Testis (tissue), 2 donors: ENCODE measurements around the gene MZB1.

Experiments
- POLR2A ChIP-seq: fragments of 450-650 bp; IDR thresholded peaks from one replicate; pipeline ENCODE4 v1.6.1; 2017; ENCODE audit warnings: antibody characterized with exemption, mild to moderate bottlenecking, moderate library complexity
- TF ChIP-seq, protein P1 (sequence below), 3 experiments: fragments of 450-650 bp in 2 of 3; fragments of 200-600 bp in 1 of 3; sonication (generic) in 1 of 3; IDR thresholded peaks; one replicate each; pipeline ENCODE4 v1.5.1; 2016 to 2019; ENCODE audit warnings: antibody characterized with exemption in 3 of 3, mild to moderate bottlenecking in 2 of 3, moderate library complexity in 1 of 3

- TF ChIP-seq, protein P1, sequence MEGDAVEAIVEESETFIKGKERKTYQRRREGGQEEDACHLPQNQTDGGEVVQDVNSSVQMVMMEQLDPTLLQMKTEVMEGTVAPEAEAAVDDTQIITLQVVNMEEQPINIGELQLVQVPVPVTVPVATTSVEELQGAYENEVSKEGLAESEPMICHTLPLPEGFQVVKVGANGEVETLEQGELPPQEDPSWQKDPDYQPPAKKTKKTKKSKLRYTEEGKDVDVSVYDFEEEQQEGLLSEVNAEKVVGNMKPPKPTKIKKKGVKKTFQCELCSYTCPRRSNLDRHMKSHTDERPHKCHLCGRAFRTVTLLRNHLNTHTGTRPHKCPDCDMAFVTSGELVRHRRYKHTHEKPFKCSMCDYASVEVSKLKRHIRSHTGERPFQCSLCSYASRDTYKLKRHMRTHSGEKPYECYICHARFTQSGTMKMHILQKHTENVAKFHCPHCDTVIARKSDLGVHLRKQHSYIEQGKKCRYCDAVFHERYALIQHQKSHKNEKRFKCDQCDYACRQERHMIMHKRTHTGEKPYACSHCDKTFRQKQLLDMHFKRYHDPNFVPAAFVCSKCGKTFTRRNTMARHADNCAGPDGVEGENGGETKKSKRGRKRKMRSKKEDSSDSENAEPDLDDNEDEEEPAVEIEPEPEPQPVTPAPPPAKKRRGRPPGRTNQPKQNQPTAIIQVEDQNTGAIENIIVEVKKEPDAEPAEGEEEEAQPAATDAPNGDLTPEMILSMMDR (IDR thresholded peaks at IDR 0.05): no peak
- no peak for TF ChIP-seq POLR2A
These were observed at the start of gene MZB1 for GRCh38 chr5:139389701-139390638.
